ENCODE data around the gene OSBPL3. TPM values are rescaled to one million over a fixed set of nuclear protein-coding genes. Genes with fewer than 3 reads are reported as not detected.

OSBPL3 gene
- total and polyA plus RNA-seq, 2 donors (not counting 3 experiments of a cell fraction or from before 2014, with no cell fraction given): 7.5 to 27.1 TPM

DNA sequence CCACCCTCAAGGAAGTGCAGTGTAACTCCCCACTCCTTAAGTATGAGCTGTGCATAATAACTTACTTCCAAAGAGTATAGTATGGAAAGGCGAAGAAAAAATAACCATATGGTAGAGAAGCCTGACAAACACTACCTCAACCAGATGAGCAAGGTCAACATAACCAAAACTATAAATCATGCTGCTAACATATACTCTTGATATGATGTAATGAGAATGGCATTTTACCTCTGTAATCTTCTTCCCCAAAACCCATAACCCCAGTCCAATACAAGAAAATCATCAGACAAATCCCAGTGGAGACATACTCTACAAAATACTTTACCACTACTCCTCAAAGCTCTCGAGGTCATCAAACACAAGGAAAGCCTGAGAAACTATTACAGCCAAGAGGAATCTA lies 15.8 kb downstream of the OSBPL3 start:
- TF ChIP-seq, protein P1, sequence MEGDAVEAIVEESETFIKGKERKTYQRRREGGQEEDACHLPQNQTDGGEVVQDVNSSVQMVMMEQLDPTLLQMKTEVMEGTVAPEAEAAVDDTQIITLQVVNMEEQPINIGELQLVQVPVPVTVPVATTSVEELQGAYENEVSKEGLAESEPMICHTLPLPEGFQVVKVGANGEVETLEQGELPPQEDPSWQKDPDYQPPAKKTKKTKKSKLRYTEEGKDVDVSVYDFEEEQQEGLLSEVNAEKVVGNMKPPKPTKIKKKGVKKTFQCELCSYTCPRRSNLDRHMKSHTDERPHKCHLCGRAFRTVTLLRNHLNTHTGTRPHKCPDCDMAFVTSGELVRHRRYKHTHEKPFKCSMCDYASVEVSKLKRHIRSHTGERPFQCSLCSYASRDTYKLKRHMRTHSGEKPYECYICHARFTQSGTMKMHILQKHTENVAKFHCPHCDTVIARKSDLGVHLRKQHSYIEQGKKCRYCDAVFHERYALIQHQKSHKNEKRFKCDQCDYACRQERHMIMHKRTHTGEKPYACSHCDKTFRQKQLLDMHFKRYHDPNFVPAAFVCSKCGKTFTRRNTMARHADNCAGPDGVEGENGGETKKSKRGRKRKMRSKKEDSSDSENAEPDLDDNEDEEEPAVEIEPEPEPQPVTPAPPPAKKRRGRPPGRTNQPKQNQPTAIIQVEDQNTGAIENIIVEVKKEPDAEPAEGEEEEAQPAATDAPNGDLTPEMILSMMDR (IDR thresholded peaks at IDR 0.05; ENCODE audit: extremely low read depth in 1 of 2, insufficient read depth in 1 of 2, low read depth in 1 of 2, low read length in 2 of 2): no peak
- TF ChIP-seq GATA2 (IDR thresholded peaks at IDR 0.05; ENCODE audit: insufficient read depth, insufficient read length, low read depth, low read length) (no peak), FOS (IDR thresholded peaks at IDR 0.05; ENCODE audit: borderline replicate concordance, insufficient read depth, low read length) (no peak)
- dilution Hi-C loops (cut with MboI; ENCODE audit: extremely low pct_ligation_motif_present, low sequenced_read_pairs) (no loop called here), intact Hi-C loops (cut with micrococcal nuclease) (no loop called here)
- DNase-seq (ENCODE audit: low read depth, low spot score) (no peak), FAIRE-seq (no peak)
- peaks cover 89% of the 10 kb centered on the region for H3K79me2 ChIP-seq (ENCODE audit: control insufficient read depth, insufficient read depth, low read length)
- no peak overlapping the region for H3K4me3 ChIP-seq (replicated peaks in 1 of 3; ENCODE audit: insufficient read depth in 1 of 3, low read depth in 1 of 3, low read length in 3 of 3)
- H2AFZ ChIP-seq (ENCODE audit: low read depth, low read length): no peak overlapping the region
- H3K36me3 ChIP-seq (ENCODE audit: control insufficient read depth in 2 of 2, extremely low read depth in 1 of 2, insufficient read depth in 2 of 2, low read length in 2 of 2): no peaks in the 10 kb centered on the region
- H3K27ac ChIP-seq (ENCODE audit: insufficient read depth, low read depth, low read length): no peak overlapping the region
- no TSS peak for BruUV-seq (replicated peaks)
- H3K9me3 ChIP-seq (replicated peaks; ENCODE audit: control insufficient read depth, insufficient read depth, low read length): no peaks in the 10 kb centered on the region
- H3K4me1 ChIP-seq (ENCODE audit: control insufficient read depth, extremely low read depth, insufficient read depth, low read length): peaks cover 16% of the 10 kb centered on the region
- H3K27me3 ChIP-seq (ENCODE audit: control insufficient read depth in 2 of 2, insufficient read depth in 2 of 2, low read length in 2 of 2): no peaks in the 10 kb centered on the region
- H3K9ac ChIP-seq (replicated peaks; ENCODE audit: extremely low read depth, insufficient read depth, low read length): no peak overlapping the region
- H3K9me1 ChIP-seq (replicated peaks; ENCODE audit: control insufficient read depth, extremely low read depth, insufficient read depth, low read length): no peaks in the 10 kb centered on the region
- POLR2A ChIA-PET: no interaction called here
- CTCF ChIA-PET: interaction anchor here (1.0 kb wide), 1 partner anchor 70 kb away, joined by 3 read pairs; no protein-coding TSS in a partner anchor
- no peaks in the 10 kb centered on the region for H4K20me1 ChIP-seq (replicated peaks; ENCODE audit: control insufficient read depth, extremely low read depth, insufficient read depth, low read length)
- no peak overlapping the region for H3K4me2 ChIP-seq (ENCODE audit: insufficient read depth, low read length)

DNA sequence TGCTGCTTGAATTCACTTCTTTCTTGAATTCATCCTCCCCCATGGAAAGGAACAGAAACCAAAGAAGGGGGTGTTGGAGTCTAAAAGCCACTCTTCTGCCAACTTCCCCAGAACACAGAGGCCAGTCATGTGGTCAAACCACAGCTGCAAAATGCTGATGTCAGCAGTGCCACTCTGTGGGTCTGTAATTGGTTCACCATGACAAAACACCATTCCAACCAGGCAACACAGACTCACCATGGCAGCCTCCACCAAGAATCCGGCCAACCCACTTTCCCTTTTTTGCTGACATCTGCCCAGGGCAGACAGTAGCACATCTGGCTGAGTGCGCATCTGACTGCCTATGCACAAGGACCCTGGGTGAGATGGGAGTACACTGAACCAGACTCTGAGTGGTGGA lies 16.8 kb downstream of the OSBPL3 start:
- Histone ChIP-seq H3K27me3 (ENCODE audit: control insufficient read depth in 2 of 2, insufficient read depth in 2 of 2, low read length in 2 of 2) (no peaks in the 10 kb centered on the region), H3K27ac (ENCODE audit: insufficient read depth, low read depth, low read length) (no peak overlapping the region), H3K9me3 (replicated peaks; ENCODE audit: control insufficient read depth, insufficient read depth, low read length) (no peaks in the 10 kb centered on the region), H4K20me1 (replicated peaks; ENCODE audit: control insufficient read depth, extremely low read depth, insufficient read depth, low read length) (no peaks in the 10 kb centered on the region), H3K4me2 (ENCODE audit: insufficient read depth, low read length) (no peak overlapping the region), H3K9ac (replicated peaks; ENCODE audit: extremely low read depth, insufficient read depth, low read length) (no peak overlapping the region), H3K79me2 (ENCODE audit: control insufficient read depth, insufficient read depth, low read length) (peaks cover 89% of the 10 kb centered on the region), H3K4me3 (replicated peaks in 1 of 3; ENCODE audit: insufficient read depth in 1 of 3, low read depth in 1 of 3, low read length in 3 of 3) (no peak overlapping the region), H2AFZ (ENCODE audit: low read depth, low read length) (no peak overlapping the region), H3K36me3 (ENCODE audit: control insufficient read depth in 2 of 2, extremely low read depth in 1 of 2, insufficient read depth in 2 of 2, low read length in 2 of 2) (no peaks in the 10 kb centered on the region), H3K9me1 (replicated peaks; ENCODE audit: control insufficient read depth, extremely low read depth, insufficient read depth, low read length) (no peaks in the 10 kb centered on the region), H3K4me1 (ENCODE audit: control insufficient read depth, extremely low read depth, insufficient read depth, low read length) (peaks cover 16% of the 10 kb centered on the region)
- no TSS peak for BruUV-seq (replicated peaks)
- ChIA-PET CTCF (interaction anchor here (0.8 to 1.4 kb wide), 4 partner anchors 15 to 130 kb away, joined by 3 to 6 read pairs (median 3); no protein-coding TSS in a partner anchor), POLR2A (no interaction called here)
- dilution Hi-C loops (cut with MboI; ENCODE audit: extremely low pct_ligation_motif_present, low sequenced_read_pairs): no loop called here
- intact Hi-C loops (cut with micrococcal nuclease): no loop called here
- TF ChIP-seq GATA2 (IDR thresholded peaks at IDR 0.05; ENCODE audit: insufficient read depth, insufficient read length, low read depth, low read length): no peak
- TF ChIP-seq POLR2AphosphoS5 (IDR thresholded peaks at IDR 0.05; ENCODE audit: insufficient read depth, low read depth, low read length): no peak
- TF ChIP-seq EZH2 (IDR thresholded peaks at IDR 0.05; ENCODE audit: borderline replicate concordance, low read depth, low read length, severe bottlenecking): no peak
- DNase-seq (ENCODE audit: low read depth, low spot score): no peak
- FAIRE-seq: no peak

All from endothelial cell of umbilical vein (primary cell).